ENCODE results near the gene KIAA0040. TPM values are rescaled to one million over a fixed set of nuclear protein-coding genes. Genes with fewer than 3 reads are reported as not detected.

The KIAA0040 gene
- total RNA-seq, 1 experiment from 2014 or later: 15.0 TPM

DNA sequence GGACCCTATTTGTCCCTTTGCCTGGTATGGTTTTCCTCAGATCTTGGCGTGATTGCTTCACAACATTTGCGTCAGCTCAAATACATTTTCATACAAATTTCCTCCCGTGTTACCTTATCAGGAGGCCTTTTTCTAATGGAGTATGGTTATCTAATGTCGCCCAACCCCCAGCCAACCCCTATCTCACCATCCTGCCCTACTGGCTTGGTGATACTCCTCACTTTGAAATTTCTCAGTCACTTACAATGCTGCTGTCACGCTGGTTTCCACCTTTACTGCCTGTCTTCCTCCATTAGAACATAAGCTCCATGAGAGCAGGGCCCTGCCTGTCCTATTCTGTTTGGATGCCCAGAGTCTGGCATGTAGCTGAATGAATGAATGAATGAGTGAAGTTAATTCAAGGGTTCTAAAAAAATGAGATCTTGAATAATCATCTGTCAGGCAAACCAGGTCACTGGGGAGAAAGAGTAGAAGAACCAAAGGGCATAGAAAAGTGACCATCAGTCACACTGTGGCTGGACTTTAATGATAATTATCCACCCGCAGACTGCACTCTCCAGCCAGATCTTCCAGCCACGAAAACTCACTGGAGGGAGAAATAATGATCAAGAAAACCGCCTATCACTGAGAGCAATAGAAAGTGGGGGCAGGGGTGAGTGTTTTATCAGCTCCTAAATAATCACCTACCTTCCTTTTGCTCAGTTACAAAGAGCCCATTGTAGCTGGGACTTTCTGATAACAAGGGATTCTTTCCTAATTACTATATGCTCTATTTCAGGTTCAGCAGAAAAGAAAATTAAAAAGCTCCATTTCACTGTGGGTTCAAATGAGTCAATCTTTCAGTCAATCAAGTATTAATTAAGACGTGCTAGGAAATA, 21.3 kb downstream of the KIAA0040 start:
- POLR2A ChIA-PET: no interaction called here
- H3K4me3 Mint-ChIP-seq: no peak overlapping the region
- CTCF ChIA-PET: interaction anchor here (0.9 to 1.9 kb wide), 3 partner anchors 17 to 146 kb away, joined by 3 to 5 read pairs (median 4); no protein-coding TSS in a partner anchor

DNA sequence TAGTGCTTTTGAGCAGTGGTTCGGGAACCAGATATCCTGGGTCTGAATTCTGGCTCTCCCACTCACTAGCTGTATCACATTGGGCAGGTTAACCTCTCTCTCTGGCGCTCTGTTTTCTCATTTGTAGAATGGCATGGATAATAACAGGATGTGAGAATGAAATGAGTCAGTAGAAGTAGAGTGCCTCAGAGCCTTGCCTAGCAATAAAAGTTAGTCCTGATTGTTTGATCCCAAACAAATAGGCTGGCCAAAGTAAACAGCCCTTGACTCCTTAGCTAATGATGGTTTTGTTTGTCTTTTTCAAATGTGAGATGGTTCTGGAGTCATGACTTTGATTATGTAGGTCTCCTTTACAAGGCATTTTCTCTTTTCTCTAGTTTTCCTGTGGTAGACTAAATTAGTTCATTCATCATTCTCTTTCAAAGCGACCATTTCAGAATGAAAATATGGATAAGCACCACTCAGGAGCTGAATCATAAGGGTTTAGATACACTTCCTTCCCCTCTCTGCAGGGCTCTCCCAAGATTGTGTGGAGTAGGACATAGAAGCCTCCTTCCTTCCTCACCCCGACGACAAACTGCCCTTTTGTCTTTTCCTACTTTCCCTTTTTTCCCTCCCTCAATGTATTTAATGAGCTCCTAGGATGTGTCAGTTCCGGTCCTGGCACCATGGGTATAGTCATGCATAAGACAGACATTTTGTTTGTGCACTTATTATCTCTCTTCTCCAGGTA, 23.1 kb downstream of the KIAA0040 start:
- Mint-ChIP-seq H3K9me3 (0 out of 2 replicates have a peak, but pooled peaks cover 3% of the 10 kb centered on the region), H3K4me3 (no peak overlapping the region), H3K27me3 (ENCODE audit: low read depth) (no peaks in the 10 kb centered on the region), H3K27ac (no peak overlapping the region), H3K36me3 (peaks cover 3% of the 10 kb centered on the region), H3K4me1 (no peaks in the 10 kb centered on the region)
- DNase-seq (ENCODE audit: low spot score): no peak
- no peak for TF ChIP-seq ZNF671 (CRISPR knock-in tag; IDR thresholded peaks at IDR 0.05)
- TF ChIP-seq, protein P1, sequence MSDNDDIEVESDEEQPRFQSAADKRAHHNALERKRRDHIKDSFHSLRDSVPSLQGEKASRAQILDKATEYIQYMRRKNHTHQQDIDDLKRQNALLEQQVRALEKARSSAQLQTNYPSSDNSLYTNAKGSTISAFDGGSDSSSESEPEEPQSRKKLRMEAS (CRISPR knock-in tag; IDR thresholded peaks at IDR 0.05): no peak
- TF ChIP-seq TEAD1 (CRISPR knock-in tag; IDR thresholded peaks at IDR 0.05): no peak
- TF ChIP-seq MYBL2 (CRISPR knock-in tag; IDR thresholded peaks at IDR 0.05): no peak
- no peak for TF ChIP-seq ZBTB21 (CRISPR knock-in tag; IDR thresholded peaks at IDR 0.05; ENCODE audit: borderline replicate concordance)
- TF ChIP-seq JAZF1 (CRISPR knock-in tag; IDR thresholded peaks at IDR 0.05): no peak
- TF ChIP-seq NFE2L1 (CRISPR knock-in tag; IDR thresholded peaks at IDR 0.05): no peak
- TF ChIP-seq TP53 (CRISPR knock-in tag; IDR thresholded peaks at IDR 0.05): no peak
- no peak for TF ChIP-seq ZNF416 (CRISPR knock-in tag; IDR thresholded peaks at IDR 0.05)
- TF ChIP-seq, protein P2, sequence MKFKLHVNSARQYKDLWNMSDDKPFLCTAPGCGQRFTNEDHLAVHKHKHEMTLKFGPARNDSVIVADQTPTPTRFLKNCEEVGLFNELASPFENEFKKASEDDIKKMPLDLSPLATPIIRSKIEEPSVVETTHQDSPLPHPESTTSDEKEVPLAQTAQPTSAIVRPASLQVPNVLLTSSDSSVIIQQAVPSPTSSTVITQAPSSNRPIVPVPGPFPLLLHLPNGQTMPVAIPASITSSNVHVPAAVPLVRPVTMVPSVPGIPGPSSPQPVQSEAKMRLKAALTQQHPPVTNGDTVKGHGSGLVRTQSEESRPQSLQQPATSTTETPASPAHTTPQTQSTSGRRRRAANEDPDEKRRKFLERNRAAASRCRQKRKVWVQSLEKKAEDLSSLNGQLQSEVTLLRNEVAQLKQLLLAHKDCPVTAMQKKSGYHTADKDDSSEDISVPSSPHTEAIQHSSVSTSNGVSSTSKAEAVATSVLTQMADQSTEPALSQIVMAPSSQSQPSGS (CRISPR knock-in tag; IDR thresholded peaks at IDR 0.05; ENCODE audit: borderline replicate concordance, low read depth): no peak
- TF ChIP-seq GTF2I (CRISPR knock-in tag; conservative IDR thresholded peaks at IDR 0.05): no peak
- TF ChIP-seq, protein P3, sequence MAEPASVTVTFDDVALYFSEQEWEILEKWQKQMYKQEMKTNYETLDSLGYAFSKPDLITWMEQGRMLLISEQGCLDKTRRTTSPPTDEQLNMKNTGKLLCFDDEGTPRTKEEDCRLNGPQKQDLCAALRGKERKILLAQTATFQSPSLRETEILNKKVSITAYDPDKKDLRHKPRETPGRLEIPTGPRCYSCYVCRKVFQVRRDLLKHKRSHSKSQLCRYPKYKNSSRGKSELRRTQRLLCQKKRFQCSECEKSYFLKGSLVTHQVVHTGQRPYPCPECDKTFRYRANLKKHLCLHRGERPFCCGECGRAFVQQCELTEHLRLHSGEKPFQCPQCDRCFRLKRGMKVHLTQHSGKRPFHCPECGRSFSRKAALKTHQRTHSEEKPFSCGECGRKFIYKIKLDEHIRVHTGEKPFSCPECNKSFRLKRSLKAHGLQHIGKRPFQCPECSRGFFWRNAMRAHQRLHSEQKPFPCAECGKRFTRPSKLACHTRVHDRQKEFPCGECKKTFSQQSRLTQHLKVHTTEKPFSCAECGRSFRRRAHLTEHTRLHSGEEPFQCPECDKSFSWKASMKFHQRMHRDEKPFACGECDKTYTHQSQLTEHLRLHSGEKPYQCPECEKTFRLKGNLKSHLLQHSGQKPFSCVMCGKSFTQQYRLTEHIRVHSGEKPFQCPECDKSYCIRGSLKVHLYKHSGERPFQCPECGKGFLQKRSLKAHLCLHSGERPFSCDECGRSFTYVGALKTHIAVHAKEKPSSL (CRISPR knock-in tag; conservative IDR thresholded peaks at IDR 0.05): no peak
- ChIA-PET POLR2A (no interaction called here), CTCF (interaction anchor here (1.6 kb wide), 1 partner anchor 18 kb away, joined by 8 read pairs; no protein-coding TSS in a partner anchor)
- ATAC-seq: no peak

More for the DNA sequence above, 21.3 kb downstream of the KIAA0040 start:
- Mint-ChIP-seq H3K27me3 (ENCODE audit: low read depth) (no peaks in the 10 kb centered on the region), H3K27ac (no peak overlapping the region), H3K36me3 (peaks cover 4% of the 10 kb centered on the region), H3K9me3 (0 out of 2 replicates have a peak, but pooled peaks cover 3% of the 10 kb centered on the region), H3K4me1 (no peaks in the 10 kb centered on the region)
- ATAC-seq (no peak), DNase-seq (ENCODE audit: low spot score) (no peak)
- TF ChIP-seq FOXP1 (CRISPR knock-in tag; IDR thresholded peaks at IDR 0.05; ENCODE audit: borderline replicate concordance): no peak
- TF ChIP-seq ZNF317 (CRISPR knock-in tag; IDR thresholded peaks at IDR 0.05; ENCODE audit: borderline replicate concordance, low read depth): no peak
- no peak for TF ChIP-seq NR1H2 (CRISPR knock-in tag; IDR thresholded peaks at IDR 0.05)
- TF ChIP-seq, protein P4, sequence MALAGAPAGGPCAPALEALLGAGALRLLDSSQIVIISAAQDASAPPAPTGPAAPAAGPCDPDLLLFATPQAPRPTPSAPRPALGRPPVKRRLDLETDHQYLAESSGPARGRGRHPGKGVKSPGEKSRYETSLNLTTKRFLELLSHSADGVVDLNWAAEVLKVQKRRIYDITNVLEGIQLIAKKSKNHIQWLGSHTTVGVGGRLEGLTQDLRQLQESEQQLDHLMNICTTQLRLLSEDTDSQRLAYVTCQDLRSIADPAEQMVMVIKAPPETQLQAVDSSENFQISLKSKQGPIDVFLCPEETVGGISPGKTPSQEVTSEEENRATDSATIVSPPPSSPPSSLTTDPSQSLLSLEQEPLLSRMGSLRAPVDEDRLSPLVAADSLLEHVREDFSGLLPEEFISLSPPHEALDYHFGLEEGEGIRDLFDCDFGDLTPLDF (CRISPR knock-in tag; IDR thresholded peaks at IDR 0.05): no peak
- no peak for TF ChIP-seq FOXJ3 (CRISPR knock-in tag; IDR thresholded peaks at IDR 0.05; ENCODE audit: borderline replicate concordance)
- TF ChIP-seq KAT7 (CRISPR knock-in tag; IDR thresholded peaks at IDR 0.05; ENCODE audit: borderline replicate concordance): no peak
- TF ChIP-seq, protein P5, sequence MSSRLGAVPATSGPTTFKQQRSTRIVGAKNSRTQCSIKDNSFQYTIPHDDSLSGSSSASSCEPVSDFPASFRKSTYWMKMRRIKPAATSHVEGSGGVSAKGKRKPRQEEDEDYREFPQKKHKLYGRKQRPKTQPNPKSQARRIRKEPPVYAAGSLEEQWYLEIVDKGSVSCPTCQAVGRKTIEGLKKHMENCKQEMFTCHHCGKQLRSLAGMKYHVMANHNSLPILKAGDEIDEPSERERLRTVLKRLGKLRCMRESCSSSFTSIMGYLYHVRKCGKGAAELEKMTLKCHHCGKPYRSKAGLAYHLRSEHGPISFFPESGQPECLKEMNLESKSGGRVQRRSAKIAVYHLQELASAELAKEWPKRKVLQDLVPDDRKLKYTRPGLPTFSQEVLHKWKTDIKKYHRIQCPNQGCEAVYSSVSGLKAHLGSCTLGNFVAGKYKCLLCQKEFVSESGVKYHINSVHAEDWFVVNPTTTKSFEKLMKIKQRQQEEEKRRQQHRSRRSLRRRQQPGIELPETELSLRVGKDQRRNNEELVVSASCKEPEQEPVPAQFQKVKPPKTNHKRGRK (CRISPR knock-in tag; IDR thresholded peaks at IDR 0.05; ENCODE audit: borderline replicate concordance): no peak
- TF ChIP-seq, protein P6, sequence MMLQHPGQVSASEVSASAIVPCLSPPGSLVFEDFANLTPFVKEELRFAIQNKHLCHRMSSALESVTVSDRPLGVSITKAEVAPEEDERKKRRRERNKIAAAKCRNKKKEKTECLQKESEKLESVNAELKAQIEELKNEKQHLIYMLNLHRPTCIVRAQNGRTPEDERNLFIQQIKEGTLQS (CRISPR knock-in tag; conservative IDR thresholded peaks at IDR 0.05): no peak
- TF ChIP-seq, protein P7, sequence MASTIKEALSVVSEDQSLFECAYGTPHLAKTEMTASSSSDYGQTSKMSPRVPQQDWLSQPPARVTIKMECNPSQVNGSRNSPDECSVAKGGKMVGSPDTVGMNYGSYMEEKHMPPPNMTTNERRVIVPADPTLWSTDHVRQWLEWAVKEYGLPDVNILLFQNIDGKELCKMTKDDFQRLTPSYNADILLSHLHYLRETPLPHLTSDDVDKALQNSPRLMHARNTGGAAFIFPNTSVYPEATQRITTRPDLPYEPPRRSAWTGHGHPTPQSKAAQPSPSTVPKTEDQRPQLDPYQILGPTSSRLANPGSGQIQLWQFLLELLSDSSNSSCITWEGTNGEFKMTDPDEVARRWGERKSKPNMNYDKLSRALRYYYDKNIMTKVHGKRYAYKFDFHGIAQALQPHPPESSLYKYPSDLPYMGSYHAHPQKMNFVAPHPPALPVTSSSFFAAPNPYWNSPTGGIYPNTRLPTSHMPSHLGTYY (CRISPR knock-in tag; IDR thresholded peaks at IDR 0.05): no peak
- TF ChIP-seq NFYB (CRISPR knock-in tag; conservative IDR thresholded peaks at IDR 0.05; ENCODE audit: low read depth): no peak
- no peak for TF ChIP-seq OVOL2 (CRISPR knock-in tag; IDR thresholded peaks at IDR 0.05; ENCODE audit: borderline replicate concordance)
- TF ChIP-seq JAZF1 (CRISPR knock-in tag; IDR thresholded peaks at IDR 0.05): no peak
- TF ChIP-seq ATF1 (CRISPR knock-in tag; IDR thresholded peaks at IDR 0.05): no peak
- TF ChIP-seq, protein P8, sequence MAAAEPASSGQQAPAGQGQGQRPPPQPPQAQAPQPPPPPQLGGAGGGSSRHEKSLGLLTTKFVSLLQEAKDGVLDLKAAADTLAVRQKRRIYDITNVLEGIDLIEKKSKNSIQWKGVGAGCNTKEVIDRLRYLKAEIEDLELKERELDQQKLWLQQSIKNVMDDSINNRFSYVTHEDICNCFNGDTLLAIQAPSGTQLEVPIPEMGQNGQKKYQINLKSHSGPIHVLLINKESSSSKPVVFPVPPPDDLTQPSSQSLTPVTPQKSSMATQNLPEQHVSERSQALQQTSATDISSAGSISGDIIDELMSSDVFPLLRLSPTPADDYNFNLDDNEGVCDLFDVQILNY (CRISPR knock-in tag; IDR thresholded peaks at IDR 0.05): no peak
- TF ChIP-seq, protein P9, sequence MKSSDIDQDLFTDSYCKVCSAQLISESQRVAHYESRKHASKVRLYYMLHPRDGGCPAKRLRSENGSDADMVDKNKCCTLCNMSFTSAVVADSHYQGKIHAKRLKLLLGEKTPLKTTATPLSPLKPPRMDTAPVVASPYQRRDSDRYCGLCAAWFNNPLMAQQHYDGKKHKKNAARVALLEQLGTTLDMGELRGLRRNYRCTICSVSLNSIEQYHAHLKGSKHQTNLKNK (CRISPR knock-in tag; IDR thresholded peaks at IDR 0.05): no peak
- no peak for TF ChIP-seq RORB (CRISPR knock-in tag; IDR thresholded peaks at IDR 0.05)
- no peak for TF ChIP-seq ESRRA (CRISPR knock-in tag; IDR thresholded peaks at IDR 0.05; ENCODE audit: borderline replicate concordance)

All from WTC11 (cell line).